ENCODE results near the gene PLK2.

PLK2 gene

GRCh38 chr5:58477760-58478376 lies 18.0 kb upstream of the PLK2 start:
- no peak for DNase-seq

GRCh38 chr5:58475404-58475803 lies 15.5 kb upstream of the PLK2 start:
- no peak for DNase-seq

- DNase-seq, result no peak
These were observed 10.0 kb upstream of the PLK2 start for GRCh38 chr5:58469896-58470295.

GRCh38 chr5:58466939-58467338 lies 7.1 kb upstream of the PLK2 start:
- DNase-seq, result peak; percentile 30

GRCh38 chr5:58462623-58463230 lies 2.8 kb upstream of the PLK2 start:
- DNase-seq, result peak; percentile 27

- no peak for DNase-seq
These were observed 2.3 kb upstream of the PLK2 start for GRCh38 chr5:58462154-58462553.

GRCh38 chr5:58460732-58461286 lies 923 bp upstream of the PLK2 start:
- DNase-seq, result peak; percentile 90

GRCh38 chr5:58459146-58460001 lies 512 bp downstream of the PLK2 start:
- DNase-seq, result no peak

- DNase-seq, result no peak
These were observed 1.1 kb downstream of the PLK2 start for GRCh38 chr5:58458743-58459145.

GRCh38 chr5:58458141-58458742 lies 1.6 kb downstream of the PLK2 start:
- no peak for DNase-seq

GRCh38 chr5:58457050-58457449 lies 2.8 kb downstream of the PLK2 start:
- no peak for DNase-seq

GRCh38 chr5:58456486-58456885 lies 3.4 kb downstream of the PLK2 start:
- DNase-seq, result no peak

- no peak for DNase-seq
These were observed 3.9 kb downstream of the PLK2 start for GRCh38 chr5:58456026-58456425.

GRCh38 chr5:58455480-58455879 lies 4.4 kb downstream of the PLK2 start:
- DNase-seq, result no peak

GRCh38 chr5:58455066-58455465 lies 4.8 kb downstream of the PLK2 start:
- DNase-seq, result no peak

GRCh38 chr5:58454025-58454424 lies 5.9 kb downstream of the PLK2 start:
- DNase-seq, result no peak

GRCh38 chr5:58453306-58453705 lies 6.6 kb downstream of the PLK2 start:
- no peak for DNase-seq

GRCh38 chr5:58452566-58453258 lies 7.2 kb downstream of the PLK2 start:
- DNase-seq, result no peak

- no peak for DNase-seq
These were observed 7.9 kb downstream of the PLK2 start for GRCh38 chr5:58451732-58452565.

- DNase-seq, result no peak
These were observed 8.9 kb downstream of the PLK2 start for GRCh38 chr5:58450811-58451629.

GRCh38 chr5:58450018-58450417 lies 9.9 kb downstream of the PLK2 start:
- DNase-seq, result no peak

All from stimulated activated CD4-positive, alpha-beta T cell treated with anti-CD3 and anti-CD28 coated beads, Interleukin-15, amount 100 ng/mL, for 24 hours (primary cell).